ENCODE data around the gene SCN8A. TPM values are rescaled to one million over a fixed set of nuclear protein-coding genes. Genes with fewer than 3 reads are reported as not detected.

SCN8A gene
- total and polyA plus RNA-seq, 2 donors (not counting 3 experiments of a cell fraction or from before 2014, with no cell fraction given): 9.4 to 20.4 TPM

DNA sequence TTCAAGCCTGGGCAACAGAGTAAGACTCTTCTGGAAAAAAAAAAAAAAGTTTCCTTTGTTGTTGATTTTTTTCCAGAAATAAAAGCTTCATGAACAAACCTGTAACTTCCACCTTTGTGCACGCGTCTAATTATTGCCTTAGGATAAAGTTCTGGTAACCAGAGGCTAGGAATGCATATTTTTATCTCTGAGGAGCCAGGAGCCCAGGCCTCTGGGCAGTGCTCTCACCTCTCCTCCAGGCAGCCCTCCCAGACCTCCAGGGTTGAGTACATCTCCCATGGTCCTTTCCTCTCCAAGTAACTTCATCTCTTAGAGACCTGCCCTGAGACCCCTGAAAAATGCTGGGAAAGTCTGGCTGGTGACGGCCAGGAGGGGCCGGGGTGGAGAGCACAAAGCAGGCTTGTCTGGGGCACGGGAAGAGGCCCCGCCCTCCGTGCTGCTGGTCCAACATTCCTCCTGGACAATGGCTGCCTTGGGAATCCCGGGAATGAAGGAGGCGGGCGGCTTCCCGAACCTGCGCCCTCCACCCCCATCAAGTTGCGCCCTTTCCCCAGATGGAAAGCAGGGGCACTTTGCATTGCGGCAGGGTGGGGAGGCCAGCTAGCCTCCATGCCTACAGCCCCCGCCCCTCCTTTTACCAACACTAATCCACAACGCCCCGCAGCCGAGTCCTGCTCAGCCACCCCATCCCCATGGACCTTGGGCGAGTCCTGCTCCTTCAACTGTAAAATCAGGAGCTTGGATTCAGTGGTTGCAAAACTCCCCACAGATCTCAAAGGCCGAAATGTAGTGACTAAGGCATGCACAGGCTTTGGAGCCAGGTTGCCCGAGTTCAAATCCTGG lies 264.8 kb downstream of the SCN8A start:
- Histone ChIP-seq H3K4me2 (ENCODE audit: insufficient read depth, low read length) (peak overlapping the region; percentile 57), H3K9me1 (replicated peaks; ENCODE audit: control insufficient read depth, extremely low read depth, insufficient read depth, low read length) (no peaks in the 10 kb centered on the region), H3K4me3 (replicated peaks in 1 of 3; ENCODE audit: insufficient read depth in 1 of 3, low read depth in 1 of 3, low read length in 3 of 3) (peak overlapping the region; percentile 23 to 41 (median 24)), H4K20me1 (replicated peaks; ENCODE audit: control insufficient read depth, extremely low read depth, insufficient read depth, low read length) (no peaks in the 10 kb centered on the region), H3K9me3 (replicated peaks; ENCODE audit: control insufficient read depth, insufficient read depth, low read length) (no peaks in the 10 kb centered on the region), H2AFZ (ENCODE audit: low read depth, low read length) (peak overlapping the region; percentile 92), H3K36me3 (ENCODE audit: control insufficient read depth in 2 of 2, extremely low read depth in 1 of 2, insufficient read depth in 2 of 2, low read length in 2 of 2) (no peaks in the 10 kb centered on the region), H3K79me2 (ENCODE audit: control insufficient read depth, insufficient read depth, low read length) (no peaks in the 10 kb centered on the region), H3K27me3 (ENCODE audit: control insufficient read depth in 2 of 2, insufficient read depth in 2 of 2, low read length in 2 of 2) (no peaks in the 10 kb centered on the region), H3K9ac (replicated peaks; ENCODE audit: extremely low read depth, insufficient read depth, low read length) (peak overlapping the region; percentile 32), H3K4me1 (ENCODE audit: control insufficient read depth, extremely low read depth, insufficient read depth, low read length) (peaks cover 12% of the 10 kb centered on the region), H3K27ac (ENCODE audit: insufficient read depth, low read depth, low read length) (no peak overlapping the region)
- peak; percentile 42 for DNase-seq (ENCODE audit: low read depth, low spot score)
- no TSS peak for BruUV-seq (replicated peaks)
- TF ChIP-seq POLR2AphosphoS5 (IDR thresholded peaks at IDR 0.05; ENCODE audit: insufficient read depth, low read depth, low read length) (peak; percentile 13), MAX (IDR thresholded peaks at IDR 0.05; ENCODE audit: insufficient read depth, insufficient read length) (no peak)
- dilution Hi-C loops (cut with MboI; ENCODE audit: extremely low pct_ligation_motif_present, low sequenced_read_pairs): no loop called here
- ChIA-PET POLR2A (no interaction called here), CTCF (interaction anchor here (0.8 to 1.1 kb wide), 3 partner anchors 10 to 32 kb away, joined by 3 to 6 read pairs (median 4); no protein-coding TSS in a partner anchor)
- intact Hi-C loops (cut with micrococcal nuclease): no loop called here
- peak; percentile 88 for FAIRE-seq

- Histone ChIP-seq H3K4me2 (ENCODE audit: insufficient read depth, low read length) (no peak overlapping the region), H3K9ac (replicated peaks; ENCODE audit: extremely low read depth, insufficient read depth, low read length) (no peak overlapping the region), H3K27ac (ENCODE audit: insufficient read depth, low read depth, low read length) (no peak overlapping the region), H3K27me3 (ENCODE audit: control insufficient read depth in 2 of 2, insufficient read depth in 2 of 2, low read length in 2 of 2) (no peaks in the 10 kb centered on the region), H3K36me3 (ENCODE audit: control insufficient read depth in 2 of 2, extremely low read depth in 1 of 2, insufficient read depth in 2 of 2, low read length in 2 of 2) (no peaks in the 10 kb centered on the region), H3K79me2 (ENCODE audit: control insufficient read depth, insufficient read depth, low read length) (no peaks in the 10 kb centered on the region), H4K20me1 (replicated peaks; ENCODE audit: control insufficient read depth, extremely low read depth, insufficient read depth, low read length) (no peaks in the 10 kb centered on the region), H2AFZ (ENCODE audit: low read depth, low read length) (no peak overlapping the region), H3K9me1 (replicated peaks; ENCODE audit: control insufficient read depth, extremely low read depth, insufficient read depth, low read length) (no peaks in the 10 kb centered on the region), H3K9me3 (replicated peaks; ENCODE audit: control insufficient read depth, insufficient read depth, low read length) (no peaks in the 10 kb centered on the region), H3K4me3 (replicated peaks in 1 of 3; ENCODE audit: insufficient read depth in 1 of 3, low read depth in 1 of 3, low read length in 3 of 3) (no peak overlapping the region), H3K4me1 (ENCODE audit: control insufficient read depth, extremely low read depth, insufficient read depth, low read length) (peaks cover 3% of the 10 kb centered on the region)
- no TSS peak for BruUV-seq (replicated peaks)
- POLR2A ChIA-PET: interaction anchor here (0.7 kb wide), 1 partner anchor 11 kb away, joined by 6 read pairs; no protein-coding TSS in a partner anchor
- TF ChIP-seq MYC (IDR thresholded peaks at IDR 0.05; ENCODE audit: low read depth, low read length) (no peak), POLR2AphosphoS5 (IDR thresholded peaks at IDR 0.05; ENCODE audit: insufficient read depth, low read depth, low read length) (no peak), GATA2 (IDR thresholded peaks at IDR 0.05; ENCODE audit: insufficient read depth, insufficient read length, low read depth, low read length) (no peak), EZH2 (IDR thresholded peaks at IDR 0.05; ENCODE audit: borderline replicate concordance, low read depth, low read length, severe bottlenecking) (no peak), POLR2A (IDR thresholded peaks at IDR 0.05; ENCODE audit: low read depth, low read length) (no peak), MAX (IDR thresholded peaks at IDR 0.05; ENCODE audit: insufficient read depth, insufficient read length) (no peak), JUN (IDR thresholded peaks at IDR 0.05; ENCODE audit: borderline replicate concordance, insufficient read depth, insufficient read length, low read depth) (no peak), FOS (IDR thresholded peaks at IDR 0.05; ENCODE audit: borderline replicate concordance, insufficient read depth, low read length) (no peak)
- TF ChIP-seq, protein P1, sequence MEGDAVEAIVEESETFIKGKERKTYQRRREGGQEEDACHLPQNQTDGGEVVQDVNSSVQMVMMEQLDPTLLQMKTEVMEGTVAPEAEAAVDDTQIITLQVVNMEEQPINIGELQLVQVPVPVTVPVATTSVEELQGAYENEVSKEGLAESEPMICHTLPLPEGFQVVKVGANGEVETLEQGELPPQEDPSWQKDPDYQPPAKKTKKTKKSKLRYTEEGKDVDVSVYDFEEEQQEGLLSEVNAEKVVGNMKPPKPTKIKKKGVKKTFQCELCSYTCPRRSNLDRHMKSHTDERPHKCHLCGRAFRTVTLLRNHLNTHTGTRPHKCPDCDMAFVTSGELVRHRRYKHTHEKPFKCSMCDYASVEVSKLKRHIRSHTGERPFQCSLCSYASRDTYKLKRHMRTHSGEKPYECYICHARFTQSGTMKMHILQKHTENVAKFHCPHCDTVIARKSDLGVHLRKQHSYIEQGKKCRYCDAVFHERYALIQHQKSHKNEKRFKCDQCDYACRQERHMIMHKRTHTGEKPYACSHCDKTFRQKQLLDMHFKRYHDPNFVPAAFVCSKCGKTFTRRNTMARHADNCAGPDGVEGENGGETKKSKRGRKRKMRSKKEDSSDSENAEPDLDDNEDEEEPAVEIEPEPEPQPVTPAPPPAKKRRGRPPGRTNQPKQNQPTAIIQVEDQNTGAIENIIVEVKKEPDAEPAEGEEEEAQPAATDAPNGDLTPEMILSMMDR (IDR thresholded peaks at IDR 0.05; ENCODE audit: extremely low read depth in 1 of 2, insufficient read depth in 1 of 2, low read depth in 1 of 2, low read length in 2 of 2): no peak
- DNase-seq (ENCODE audit: low read depth, low spot score) (no peak), FAIRE-seq (no peak)
- intact Hi-C loops (cut with micrococcal nuclease): no loop called here
- CTCF ChIA-PET: interaction anchor here (1.4 to 3.8 kb wide), 4 partner anchors 14 to 160 kb away, joined by 3 to 12 read pairs (median 6); no protein-coding TSS in a partner anchor
- dilution Hi-C loops (cut with MboI; ENCODE audit: extremely low pct_ligation_motif_present, low sequenced_read_pairs): no loop called here
Observed at GRCh38 chr12:51860986-51861385, 270.0 kb downstream of the SCN8A start.

All from endothelial cell of umbilical vein (primary cell).